Hematopoietic multipotent progenitor cell (in vitro differentiated cells): Measurements from ENCODE around the gene SORL1-AS1.

Experiments used
- DNase-seq, 3 donors: peaks; one replicate each; pipeline ENCODE4 v3.0.0-alpha.2; 2011 to 2015; ENCODE audit warnings: low read depth in 2 of 3, low spot score in 2 of 3

Gene SORL1-AS1

DNA sequence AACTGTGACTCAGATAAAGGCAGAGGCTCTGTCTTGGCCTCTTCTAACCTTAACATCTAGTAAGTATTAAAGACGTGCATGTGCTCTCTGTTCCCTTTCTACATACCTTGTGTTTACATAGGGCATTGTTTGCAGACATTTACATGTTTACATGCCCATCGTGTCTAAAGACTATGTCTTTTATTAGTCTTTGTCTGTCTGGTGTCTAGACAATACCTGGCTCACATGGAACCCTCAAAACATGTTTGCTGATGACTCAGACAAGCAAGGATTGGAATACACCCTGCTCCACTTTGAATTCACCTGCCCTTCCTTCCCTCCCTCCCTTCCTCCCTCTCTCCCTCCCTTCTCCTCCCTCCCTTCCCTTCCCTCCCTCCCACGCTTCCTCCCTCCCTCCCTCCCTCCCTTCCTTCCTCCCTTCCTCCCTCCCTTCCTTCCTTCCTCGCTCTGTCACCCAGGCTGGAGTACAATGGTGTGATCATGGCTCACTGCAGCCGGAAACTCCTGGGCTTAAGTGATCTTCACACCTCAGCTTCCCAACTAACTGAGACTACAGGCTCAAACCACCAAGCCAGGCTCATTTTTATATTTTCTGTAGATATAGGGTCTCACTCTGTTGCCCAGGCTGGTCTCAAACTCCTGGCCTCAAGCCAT lies 23.7 kb upstream of the SORL1-AS1 start:
- no peak for DNase-seq

DNA sequence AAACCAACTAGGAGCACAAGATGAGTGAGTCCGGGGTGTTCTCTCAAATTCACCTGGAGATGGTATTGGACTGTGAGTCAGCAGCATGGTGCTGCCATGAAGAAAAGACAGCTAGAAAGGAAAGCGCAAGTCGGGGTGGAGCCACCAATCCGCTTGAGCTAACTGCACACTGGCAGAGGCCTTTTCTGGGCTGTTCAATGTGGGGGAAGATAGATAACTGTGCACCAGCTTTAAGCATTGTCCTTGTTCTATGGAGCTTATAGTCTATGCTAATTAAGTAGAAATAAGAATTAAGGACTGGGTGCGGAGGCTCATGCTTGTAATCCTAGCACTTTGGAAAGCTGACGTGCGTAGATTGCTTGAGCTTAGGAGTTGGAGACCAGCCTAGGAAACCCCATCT lies 21.9 kb upstream of the SORL1-AS1 start:
- DNase-seq: no peak

DNA sequence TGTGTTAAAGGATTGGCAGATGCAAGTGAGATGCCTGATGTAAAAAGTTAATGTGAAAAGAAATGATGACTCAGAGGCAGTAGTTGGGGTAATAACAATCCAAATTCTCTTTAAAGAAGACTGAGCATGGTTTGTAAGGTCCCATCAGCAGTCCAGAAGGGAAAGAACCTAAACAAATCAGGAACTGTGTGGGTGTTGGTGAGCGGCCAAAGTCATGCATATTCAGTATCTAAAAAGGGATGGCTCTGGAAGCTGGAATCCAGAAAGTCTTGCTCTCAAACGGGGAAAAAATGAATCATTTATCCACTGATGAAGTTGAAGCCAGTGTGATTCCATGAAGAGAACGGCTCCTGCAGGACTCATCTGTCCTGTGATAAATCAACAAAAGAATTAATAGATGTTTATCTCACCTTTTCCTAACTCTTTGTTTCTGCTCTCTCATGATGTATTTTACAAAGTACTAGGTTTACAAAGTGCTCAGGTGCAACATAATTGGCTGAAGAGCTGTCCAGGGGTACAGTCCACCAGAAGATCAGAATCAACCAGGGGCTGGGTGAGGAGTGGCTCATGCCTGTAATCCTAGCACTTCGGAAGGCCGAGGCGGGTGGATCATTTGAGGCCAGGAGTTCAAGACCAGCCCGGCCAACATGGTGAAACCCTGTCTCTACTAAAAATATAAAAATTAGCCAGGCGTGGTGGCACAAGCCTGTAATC lies 20.5 kb upstream of the SORL1-AS1 start:
- no peak for DNase-seq

DNA sequence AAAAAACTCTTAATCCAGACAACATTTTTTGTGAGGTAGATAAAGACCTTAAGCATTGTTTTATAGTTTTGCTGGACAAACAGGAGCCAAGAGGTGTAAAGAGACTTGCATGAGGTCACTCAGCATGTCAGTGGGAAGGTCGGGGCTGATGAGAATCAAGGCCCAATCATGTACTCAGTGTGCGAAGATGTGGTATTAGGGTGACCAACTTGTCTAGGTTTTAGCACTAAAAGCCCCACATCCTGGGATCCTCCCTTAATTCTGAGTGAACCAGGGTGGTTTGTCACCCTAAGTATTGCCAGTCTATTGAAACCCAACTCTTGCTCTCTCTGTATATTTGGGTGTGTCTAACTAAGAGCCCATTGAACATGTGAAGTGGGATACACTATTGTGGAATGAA lies 19.5 kb upstream of the SORL1-AS1 start:
- no peak for DNase-seq

DNA sequence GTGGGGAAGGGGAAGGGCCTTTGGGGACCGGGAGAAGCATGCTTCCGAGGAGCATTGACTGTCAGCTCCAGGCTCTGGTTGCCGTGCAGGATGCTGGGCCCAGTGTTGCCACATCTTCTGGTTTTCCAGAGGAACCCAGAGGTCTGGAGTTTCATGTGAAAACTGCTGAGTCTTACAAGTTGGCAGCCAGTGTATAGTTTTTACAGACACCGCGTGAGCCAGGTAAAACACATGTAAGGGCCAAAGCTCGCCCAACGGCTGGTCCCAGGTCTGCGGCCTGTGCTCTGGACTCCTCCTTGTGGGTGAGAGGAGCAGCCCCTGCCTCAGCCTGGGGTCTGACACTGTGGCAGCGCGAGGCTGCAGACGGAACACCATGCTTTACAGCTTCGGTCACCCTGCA lies 18.4 kb upstream of the SORL1-AS1 start:
- DNase-seq: no peak

DNA sequence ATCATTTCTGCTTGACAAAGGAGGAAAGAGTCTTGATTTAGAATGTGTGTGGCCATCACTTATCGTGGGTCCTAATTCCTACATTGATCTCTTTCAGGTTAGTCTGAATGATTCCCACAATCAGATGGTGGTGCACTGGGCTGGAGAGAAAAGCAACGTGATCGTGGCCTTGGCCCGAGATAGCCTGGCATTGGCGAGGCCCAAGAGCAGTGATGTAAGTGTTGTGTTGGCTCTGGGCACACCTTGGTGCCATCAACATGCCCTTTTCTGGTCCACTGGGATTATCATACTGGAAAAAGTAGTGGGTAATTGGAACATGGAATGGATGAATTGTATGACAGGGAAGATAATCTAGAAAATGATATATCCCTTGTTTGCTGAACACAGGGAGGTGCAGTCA lies 17.1 kb upstream of the SORL1-AS1 start:
- DNase-seq: no peak

DNA sequence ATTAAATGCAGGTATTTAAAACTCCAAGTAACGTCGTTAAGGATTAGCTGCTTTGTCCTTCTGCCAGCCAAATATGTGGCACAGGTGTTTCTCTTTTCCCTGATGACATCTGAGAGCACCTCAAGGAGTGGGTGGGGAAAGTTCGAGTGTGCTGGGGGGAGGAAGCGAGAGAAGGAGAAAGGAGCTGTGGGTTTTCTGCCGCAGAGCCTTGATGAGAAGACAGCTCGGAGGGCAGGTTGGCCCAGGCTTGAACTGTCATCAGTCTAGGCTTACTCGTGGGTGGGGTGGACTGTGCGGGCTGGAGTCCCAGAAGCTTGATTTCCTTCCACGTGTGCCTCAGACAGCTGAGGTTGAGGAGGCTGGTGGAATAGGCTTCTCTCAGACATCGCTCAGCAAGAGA lies 15.2 kb upstream of the SORL1-AS1 start:
- DNase-seq: peak in 2 of 3 donors; percentile 44 to 62

DNA sequence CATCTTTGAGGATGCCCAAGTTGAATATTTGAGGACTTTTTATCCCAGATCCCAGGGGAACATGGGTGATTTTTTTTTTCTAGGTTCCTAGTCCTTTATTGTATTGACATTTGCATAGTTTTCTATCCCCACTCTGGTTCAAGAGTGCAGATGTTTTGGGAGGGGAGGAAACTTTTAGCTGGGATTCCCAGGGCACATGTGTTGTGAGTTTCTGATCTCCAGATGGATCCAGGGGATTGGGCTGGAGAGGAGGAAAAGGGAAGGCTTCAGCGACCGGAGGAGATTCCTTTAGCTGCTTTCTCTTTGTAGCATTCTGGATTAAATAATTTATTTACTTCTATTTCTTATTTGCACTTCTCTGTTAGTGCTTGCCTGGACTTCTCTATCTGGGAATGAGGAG lies 14.7 kb upstream of the SORL1-AS1 start:
- no peak for DNase-seq

DNA sequence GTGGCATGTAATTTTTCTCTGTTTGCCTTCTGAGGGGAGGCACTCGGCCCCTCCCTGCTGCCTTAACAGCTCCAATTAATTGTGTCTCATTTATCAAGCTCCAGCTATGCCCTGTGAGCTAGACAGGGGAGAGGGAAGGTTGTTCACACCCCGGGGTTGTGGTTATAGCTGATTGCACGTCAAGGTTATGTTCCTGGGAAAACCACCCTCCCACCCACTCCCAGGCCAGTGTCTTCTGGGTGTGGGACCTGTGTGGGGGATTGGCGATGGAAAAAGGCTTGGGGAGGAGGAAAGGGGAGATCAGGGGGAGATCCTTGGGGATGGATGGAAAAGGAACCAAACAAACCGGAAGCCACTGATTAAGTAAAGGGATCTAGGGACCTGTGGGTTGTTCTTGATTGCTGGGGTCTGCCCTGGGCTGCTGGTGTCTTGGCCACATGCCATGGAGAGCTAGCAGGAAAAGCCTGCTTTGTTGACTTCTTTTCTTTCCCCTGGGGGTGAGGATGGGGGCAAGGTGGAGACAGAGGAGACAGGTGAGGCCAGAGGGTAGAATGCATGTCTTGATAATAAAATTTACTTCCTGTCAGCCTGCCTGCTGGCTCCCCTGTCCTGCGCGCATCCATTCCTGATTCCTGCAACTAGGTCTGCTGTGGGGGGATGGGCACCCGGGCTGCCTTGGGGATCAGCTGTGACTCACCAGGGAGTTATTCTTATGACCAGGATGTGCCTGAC lies 13.5 kb upstream of the SORL1-AS1 start:
- peak in 1 of 3 donors; percentile 26 for DNase-seq

DNA sequence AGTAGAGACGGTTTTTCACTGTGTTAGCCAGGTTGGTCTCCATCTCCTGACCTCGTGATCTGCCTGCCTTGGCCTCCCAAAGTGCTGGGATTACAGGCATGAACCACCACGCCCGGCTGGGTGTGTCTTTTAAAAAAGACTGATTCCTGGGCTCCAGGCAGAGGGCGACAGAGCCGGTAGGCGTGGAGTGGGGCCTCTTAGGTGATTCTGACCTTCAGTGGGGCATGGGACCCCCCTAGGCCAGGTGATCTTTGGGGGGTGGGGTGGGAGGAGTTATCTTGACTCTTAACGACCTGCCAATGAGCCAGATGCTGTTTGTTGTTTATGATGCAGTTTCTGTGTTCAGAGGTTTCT lies 12.9 kb upstream of the SORL1-AS1 start:
- DNase-seq: no peak

DNA sequence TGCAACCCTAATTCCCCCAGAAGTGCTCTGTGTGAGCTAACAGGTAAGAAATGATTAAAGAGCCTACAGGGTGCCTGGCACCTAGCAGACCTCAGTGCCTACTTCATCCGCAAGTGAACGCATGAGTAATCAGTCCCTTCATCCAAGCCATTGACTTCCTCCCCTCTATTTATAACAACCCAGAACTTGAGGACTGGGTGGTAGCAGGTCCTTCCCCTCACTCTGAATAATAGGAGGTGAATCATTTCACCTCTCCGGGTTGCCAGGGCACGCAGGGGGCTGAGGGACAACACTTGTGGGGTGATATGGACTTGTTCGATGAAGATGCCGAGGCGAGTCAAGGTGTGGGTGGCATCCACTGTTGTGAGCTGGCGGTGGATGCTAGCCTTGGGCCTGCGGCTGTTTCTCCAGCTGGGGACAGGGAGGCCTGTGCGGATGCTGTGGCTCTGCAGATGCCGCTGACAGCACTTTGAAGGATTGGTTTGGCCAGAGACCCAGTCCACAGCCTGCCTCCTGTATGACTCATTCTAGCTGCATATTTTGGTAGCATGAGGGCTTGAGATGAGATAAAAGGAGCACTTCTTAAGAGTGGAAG lies 11.7 kb upstream of the SORL1-AS1 start:
- peak in 2 of 3 donors; percentile 90 to 93 for DNase-seq

DNA sequence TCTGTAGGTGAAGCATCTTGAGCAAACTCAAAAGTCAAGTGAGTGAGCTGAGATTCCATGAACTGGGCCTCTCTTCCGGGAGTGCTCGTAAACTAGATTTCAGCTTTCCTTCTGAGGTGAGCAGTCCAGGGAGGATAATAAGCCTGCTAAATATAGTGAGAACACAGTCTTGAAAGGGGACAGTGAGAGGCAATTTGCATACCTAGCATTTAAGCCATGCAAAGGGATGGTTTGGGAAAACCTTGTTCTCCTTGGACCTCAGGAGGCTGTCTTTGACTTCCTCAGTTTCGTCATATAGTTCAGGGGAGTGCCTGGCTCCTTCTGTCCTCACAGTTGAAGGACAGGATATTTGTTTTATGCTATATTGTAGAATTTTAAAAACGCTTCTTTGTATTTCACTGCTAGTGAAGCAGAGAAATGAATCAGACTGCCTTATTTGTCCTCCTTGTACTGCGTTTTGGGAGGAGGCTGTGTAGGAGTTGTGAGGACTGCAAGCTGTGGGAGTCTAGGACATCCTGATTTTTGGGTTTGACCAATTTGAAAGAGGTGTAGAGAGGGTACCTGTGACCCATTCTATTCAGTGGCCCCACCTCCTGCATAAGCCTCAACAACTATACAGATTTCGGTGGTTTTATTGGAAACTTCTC lies 11.0 kb upstream of the SORL1-AS1 start:
- DNase-seq: no peak

DNA sequence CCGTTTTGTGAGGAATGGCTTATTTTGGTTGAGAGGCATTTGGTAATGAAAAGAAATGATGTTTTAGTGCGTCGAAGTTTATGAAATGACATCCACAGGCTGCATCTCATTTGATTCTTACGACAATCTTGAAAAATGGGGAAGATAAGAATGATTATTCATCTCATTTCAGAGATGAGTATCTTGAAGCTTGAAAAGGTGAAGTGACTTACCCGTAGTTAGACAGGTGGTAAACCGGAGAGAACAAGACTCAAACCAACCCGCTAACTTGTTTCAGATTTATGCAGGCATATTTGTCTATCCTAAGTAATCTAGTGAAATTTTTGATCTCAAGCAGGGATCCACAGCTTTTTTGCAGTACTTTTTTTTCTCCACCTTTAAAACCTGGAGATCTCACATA lies 9.1 kb upstream of the SORL1-AS1 start:
- no peak for DNase-seq

DNA sequence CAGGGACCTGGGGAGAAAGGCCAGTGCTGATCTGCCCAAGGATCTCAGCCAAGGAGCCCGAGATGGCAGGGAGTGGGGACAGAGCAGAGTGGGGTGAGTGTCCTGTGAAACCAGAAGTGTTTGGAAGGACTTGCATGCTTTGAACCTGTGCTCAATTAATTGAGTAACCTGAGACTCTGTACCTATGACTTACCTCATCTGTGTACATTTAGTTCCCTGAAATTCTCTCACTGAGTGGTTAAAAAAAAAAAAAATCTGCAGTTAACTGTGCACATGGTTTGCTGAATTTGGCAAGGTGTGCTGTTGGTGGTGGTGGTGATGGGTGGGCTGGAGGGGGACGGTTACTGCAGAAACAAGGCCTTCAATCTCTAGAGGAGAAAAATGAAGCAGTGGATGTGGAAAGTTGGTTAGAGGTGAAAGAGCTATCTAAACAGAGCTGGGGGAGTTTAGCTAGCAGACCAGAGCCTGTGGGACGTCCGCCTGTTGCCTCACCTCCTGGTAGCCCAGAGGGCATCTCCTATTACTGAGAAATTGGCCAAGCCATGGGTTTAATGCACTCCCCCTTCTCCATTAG lies 8.3 kb upstream of the SORL1-AS1 start:
- DNase-seq: no peak

DNA sequence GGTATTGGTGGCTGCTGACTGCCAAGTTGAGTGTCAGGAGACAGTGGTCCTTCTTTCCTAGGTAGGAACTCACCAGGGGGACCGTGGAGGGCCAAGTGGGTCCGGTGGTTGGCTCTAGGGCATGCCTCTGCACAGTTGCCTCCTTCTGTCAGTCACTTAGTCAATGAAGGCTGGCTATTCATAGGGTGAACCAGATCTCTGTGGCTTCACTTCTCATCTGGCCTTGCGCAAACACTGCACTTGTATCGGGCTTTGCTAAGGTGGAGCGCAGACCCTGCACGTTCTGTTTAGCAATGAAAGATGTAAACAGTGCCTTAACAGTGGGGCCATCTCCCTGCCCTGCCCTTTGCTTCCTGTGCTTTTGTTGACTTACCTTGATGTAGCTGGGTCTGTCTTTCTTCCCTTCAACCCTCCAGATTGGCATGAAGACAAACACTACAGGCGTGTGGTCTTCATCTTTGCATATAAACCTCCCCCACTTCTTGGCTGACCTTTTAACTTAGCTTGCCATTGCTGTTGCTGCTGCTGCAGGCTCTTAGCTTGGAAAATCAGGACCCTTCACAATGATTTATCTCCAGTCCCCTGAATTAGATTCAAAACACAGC lies 6.7 kb upstream of the SORL1-AS1 start:
- DNase-seq: no peak

DNA sequence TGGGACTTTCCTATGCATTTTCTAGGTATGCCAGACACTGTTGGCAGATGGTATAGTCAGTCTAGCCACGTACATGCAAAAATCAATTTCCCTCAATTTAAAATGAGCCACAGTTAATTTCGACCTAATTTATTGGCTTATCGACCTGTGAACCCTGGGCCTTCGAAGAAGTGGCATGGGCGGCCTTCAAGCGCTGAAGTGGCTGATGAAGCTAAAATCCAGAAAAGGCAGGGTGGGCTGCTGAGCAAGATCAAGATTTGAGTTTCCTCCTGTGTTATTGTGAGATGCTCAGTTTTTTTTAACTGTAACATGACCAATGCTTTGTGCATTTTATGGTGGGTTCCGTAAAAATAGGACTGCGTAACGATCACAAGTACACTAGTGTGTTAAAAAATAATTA lies 5.8 kb upstream of the SORL1-AS1 start:
- DNase-seq: no peak

DNA sequence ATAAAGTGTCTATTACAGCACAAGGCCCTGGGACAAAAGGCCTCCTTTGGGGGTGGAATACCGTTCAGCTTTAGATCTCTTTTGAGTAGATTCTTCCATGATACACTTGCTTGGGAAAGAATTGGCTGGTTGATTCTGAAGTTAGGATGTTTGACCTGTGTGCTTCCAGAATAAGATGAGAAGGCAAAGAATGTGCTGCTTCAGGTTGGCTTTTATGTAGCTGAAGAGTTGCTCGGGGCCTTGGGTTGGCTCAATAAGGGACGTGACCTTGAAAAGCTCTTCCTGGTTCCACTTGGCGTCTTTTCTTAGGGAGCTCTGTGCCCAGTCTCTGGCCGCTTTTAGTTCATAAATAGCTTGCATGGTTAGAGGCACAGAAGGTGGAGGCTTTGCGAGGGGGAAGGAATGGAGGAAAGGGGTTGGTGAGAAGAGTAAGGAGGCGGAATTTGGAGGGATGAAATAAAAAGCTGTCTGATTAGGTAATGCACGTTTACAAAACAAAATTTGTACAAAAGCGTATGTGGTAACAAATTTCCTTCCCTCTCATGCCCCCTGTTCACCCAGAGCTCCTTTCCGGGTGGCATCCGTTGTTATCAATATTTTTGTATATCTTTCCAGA lies 4.2 kb upstream of the SORL1-AS1 start:
- DNase-seq: no peak

DNA sequence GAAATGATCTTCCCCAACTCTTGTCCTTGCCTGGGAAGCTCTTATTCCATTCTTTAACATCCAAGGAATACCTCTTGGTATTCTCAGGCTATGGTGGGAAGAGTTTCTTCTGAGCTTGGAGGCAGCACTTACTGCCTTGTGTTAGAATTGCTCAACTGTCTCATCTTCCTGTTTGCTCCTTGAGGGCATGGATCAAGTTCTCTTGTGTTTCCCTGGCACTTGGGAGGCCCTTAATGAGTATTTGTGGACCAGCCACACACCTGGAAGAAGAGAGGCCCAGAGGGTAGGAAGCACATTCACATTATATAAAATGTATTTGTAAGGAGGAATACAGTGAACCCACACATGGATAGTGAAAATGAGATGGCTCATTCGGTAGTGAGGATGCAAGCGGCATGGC lies 3.4 kb upstream of the SORL1-AS1 start:
- DNase-seq: no peak

DNA sequence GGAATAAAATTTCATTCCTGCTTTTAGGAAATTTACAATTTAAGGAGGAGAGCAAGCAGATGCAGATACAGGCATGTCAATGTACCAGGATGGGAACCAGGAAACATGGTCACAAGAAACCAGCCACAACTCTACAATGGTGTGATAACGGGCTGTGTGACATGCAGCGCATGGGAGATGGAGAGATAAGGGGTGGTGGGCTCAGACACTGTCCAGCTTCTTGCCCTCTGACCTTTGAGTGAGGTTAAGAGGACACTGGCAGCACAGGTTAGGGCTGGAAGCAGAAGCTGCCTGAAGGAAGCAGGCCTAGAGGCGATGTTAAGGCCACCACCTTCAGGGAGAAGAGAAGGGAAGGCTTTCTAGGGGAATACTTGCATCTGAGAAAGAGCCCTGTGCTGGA lies 2.3 kb upstream of the SORL1-AS1 start:
- no peak for DNase-seq
